ENCODE data around the gene HIGD2A. TPM values are rescaled to one million over a fixed set of nuclear protein-coding genes. Genes with fewer than 3 reads are reported as not detected.
A peak's percentile ranks its signal among the peaks of the same experiment; 100 is the strongest.

HIGD2A gene
- total RNA-seq, 1 experiment from 2014 or later, result 133 TPM

GRCh38 chr5:176387384-176387925 is 1.1 kb upstream of the HIGD2A start:
- Histone ChIP-seq H3K9me3 (ENCODE audit: insufficient read depth, low read depth) (no peaks in the 10 kb centered on the region), H3K79me2 (ENCODE audit: low read depth) (peaks cover 40% of the 10 kb centered on the region), H4K20me1 (ENCODE audit: insufficient read depth) (peaks cover 19% of the 10 kb centered on the region), H3K4me1 (replicated peaks; ENCODE audit: insufficient read depth) (peaks cover 22% of the 10 kb centered on the region), H3K4me2 (peak overlapping the region; percentile 88), H3K4me3 (peak overlapping the region; percentile 74), H2AFZ (peak overlapping the region; percentile 75; the same call in 1 of the 2 replicates), H3F3A (ENCODE audit: insufficient read depth, low read depth) (peaks cover 30% of the 10 kb centered on the region), H3K27ac (peak overlapping the region; percentile 71; the same call in 1 of the 2 replicates), H3K27me3 (ENCODE audit: insufficient read depth, low read depth) (no peaks in the 10 kb centered on the region), H3K9me2 (ENCODE audit: insufficient read depth) (no peaks in the 10 kb centered on the region), H3K36me3 (ENCODE audit: low read depth) (peaks cover 30% of the 10 kb centered on the region)
- DNase-seq, result no peak
- no TSS peak for BruUV-seq (replicated peaks)
- ChIA-PET CTCF (no interaction called here), POLR2A (ENCODE audit: unreplicated experiment) (no interaction called here)
- no peak for TF ChIP-seq EZH2 (IDR thresholded peaks at IDR 0.05; ENCODE audit: low read depth)
- no peak for TF ChIP-seq CTCF (conservative IDR thresholded peaks at IDR 0.05)
- intact Hi-C loops (cut with micrococcal nuclease; ENCODE audit: unreplicated experiment), result loop anchor here (10.0 kb wide), 2 partner anchors 257 to 437 kb away; partner anchors contain the start of gene TSPAN17

DNA sequence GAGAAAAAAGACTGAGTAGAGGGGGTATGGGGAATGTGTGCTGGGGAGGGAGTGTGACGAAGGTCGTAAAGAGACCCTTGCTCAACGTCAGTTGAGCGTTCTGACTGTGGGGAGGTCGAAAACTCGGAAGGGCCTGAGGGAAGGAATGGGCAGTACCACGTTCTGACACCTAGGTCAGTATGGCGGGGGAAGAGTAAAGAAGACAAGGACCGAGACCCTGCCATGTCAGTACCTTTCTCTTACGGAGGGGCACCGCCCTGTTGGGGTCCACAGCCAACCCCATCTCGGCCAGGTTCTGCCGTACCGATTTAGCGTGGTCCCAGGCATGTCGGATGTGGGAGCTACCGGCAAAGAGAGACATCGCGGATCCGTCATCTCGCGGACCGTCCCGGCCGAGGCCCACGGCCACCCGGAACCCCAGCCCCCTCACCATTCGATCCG is 528 bp upstream of the HIGD2A start:
- Histone ChIP-seq H3K27ac (peak overlapping the region; percentile 71), H3K4me3 (peak overlapping the region; percentile 74), H3K36me3 (ENCODE audit: low read depth) (peaks cover 28% of the 10 kb centered on the region), H3K79me2 (ENCODE audit: low read depth) (peaks cover 40% of the 10 kb centered on the region), H3K4me2 (peak overlapping the region; percentile 88), H3K4me1 (replicated peaks; ENCODE audit: insufficient read depth) (peaks cover 22% of the 10 kb centered on the region), H3K9me2 (ENCODE audit: insufficient read depth) (no peaks in the 10 kb centered on the region), H3K27me3 (ENCODE audit: insufficient read depth, low read depth) (no peaks in the 10 kb centered on the region), H3F3A (ENCODE audit: insufficient read depth, low read depth) (peaks cover 31% of the 10 kb centered on the region), H3K9me3 (ENCODE audit: insufficient read depth, low read depth) (no peaks in the 10 kb centered on the region), H2AFZ (peak overlapping the region; percentile 75), H4K20me1 (ENCODE audit: insufficient read depth) (peaks cover 19% of the 10 kb centered on the region)
- ChIA-PET POLR2A (ENCODE audit: unreplicated experiment) (interaction anchor here (0.6 kb wide), 3 partner anchors 19 to 155 kb away, joined by 4 to 8 read pairs (median 6); no protein-coding TSS in a partner anchor), CTCF (interaction anchor here (0.8 kb wide), 1 partner anchor 60 kb away, joined by 3 read pairs; no protein-coding TSS in a partner anchor)
- TF ChIP-seq CTCF (conservative IDR thresholded peaks at IDR 0.05), result no peak
- TF ChIP-seq EZH2 (IDR thresholded peaks at IDR 0.05; ENCODE audit: low read depth), result no peak
- BruUV-seq (replicated peaks), result no TSS peak
- no peak for DNase-seq
- intact Hi-C loops (cut with micrococcal nuclease; ENCODE audit: unreplicated experiment), result loop anchor here (1.0 to 10.0 kb wide), 5 partner anchors 27 to 437 kb away; partner anchors contain the start of genes FAF2, KIAA1191, RNF44 and TSPAN17

- H3K9me2 ChIP-seq (ENCODE audit: insufficient read depth), result no peaks in the 10 kb centered on the region
- TF ChIP-seq CTCF (conservative IDR thresholded peaks at IDR 0.05) (no peak), EZH2 (IDR thresholded peaks at IDR 0.05; ENCODE audit: low read depth) (no peak)
- DNase-seq, result no peak
- peaks cover 19% of the 10 kb centered on the region for H4K20me1 ChIP-seq (ENCODE audit: insufficient read depth)
- H3K79me2 ChIP-seq (ENCODE audit: low read depth), result peaks cover 40% of the 10 kb centered on the region
- H3K36me3 ChIP-seq (ENCODE audit: low read depth), result peaks cover 25% of the 10 kb centered on the region
- no peaks in the 10 kb centered on the region for H3K27me3 ChIP-seq (ENCODE audit: insufficient read depth, low read depth)
- intact Hi-C loops (cut with micrococcal nuclease; ENCODE audit: unreplicated experiment), result loop anchor here (1.0 to 10.0 kb wide), 3 partner anchors 21 to 435 kb away; partner anchors contain the start of gene TSPAN17
- no peaks in the 10 kb centered on the region for H3K9me3 ChIP-seq (ENCODE audit: insufficient read depth, low read depth)
- POLR2A ChIA-PET (ENCODE audit: unreplicated experiment), result interaction anchor here (0.6 to 0.7 kb wide), 2 partner anchors 146 to 872 kb away, joined by 3 to 4 read pairs; no protein-coding TSS in a partner anchor
- peaks cover 22% of the 10 kb centered on the region for H3K4me1 ChIP-seq (replicated peaks; ENCODE audit: insufficient read depth)
- peak overlapping the region; percentile 88 for H3K4me2 ChIP-seq
- H3K4me3 ChIP-seq, result peak overlapping the region; percentile 74
- H3K27ac ChIP-seq, result peak overlapping the region; percentile 61
- TSS peak; percentile 94 for BruUV-seq (replicated peaks)
- CTCF ChIA-PET, result no interaction called here
- peaks cover 31% of the 10 kb centered on the region for H3F3A ChIP-seq (ENCODE audit: insufficient read depth, low read depth)
- H2AFZ ChIP-seq, result peak overlapping the region; percentile 73
Measured at GRCh38 chr5:176389135-176390123, 878 bp downstream of the HIGD2A start.
